Liver (tissue), 9 donors: ENCODE data around the gene CYP2W1. TPM values are rescaled to one million over a fixed set of nuclear protein-coding genes. Genes with fewer than 3 reads are reported as not detected.

Source experiments
- DNase-seq: peaks from one replicate; pipeline ENCODE4 v3.0.0-alpha.2; 2017; ENCODE audit warnings: low spot score
- H3K27ac ChIP-seq, 2 donors: one replicate each; pipeline ENCODE4 v1.7.0; 2013; ENCODE audit warnings: inconsistent platforms in 2 of 2, low read length in 2 of 2, control low read depth in 1 of 2, low read depth in 1 of 2, mild to moderate bottlenecking in 1 of 2
- H3K27me3 ChIP-seq, 4 donors: one replicate each; pipeline versions ENCODE4 v1.6.1 to v1.7.0; 2013; ENCODE audit warnings: low read length in 3 of 4, inconsistent platforms in 1 of 4, mild to moderate bottlenecking in 1 of 4, moderate library complexity in 1 of 4; ENCODE audit not compliant: control insufficient read depth in 4 of 4, insufficient read depth in 4 of 4
- H3K36me3 ChIP-seq, 4 donors: one replicate each; pipeline versions ENCODE4 v1.6.1 to v1.7.0; 2013; ENCODE audit warnings: low read length in 3 of 4, mild to moderate bottlenecking in 3 of 4, low read depth in 1 of 4, moderate library complexity in 1 of 4; ENCODE audit not compliant: control insufficient read depth in 4 of 4, insufficient read depth in 3 of 4
- H3K4me1 ChIP-seq, 4 donors: one replicate each; pipeline versions ENCODE4 v1.6.1 to v1.7.0; 2013; ENCODE audit warnings: low read length in 3 of 4, mild to moderate bottlenecking in 3 of 4, moderate library complexity in 1 of 4; ENCODE audit not compliant: control insufficient read depth in 4 of 4, insufficient read depth in 4 of 4
- H3K4me3 ChIP-seq, 3 donors: one replicate each; pipeline versions ENCODE4 v1.6.1 to v1.7.0; 2013; ENCODE audit warnings: low read length in 3 of 3, control low read depth in 1 of 3, low read depth in 1 of 3, mild to moderate bottlenecking in 1 of 3
- H3K9ac ChIP-seq, 2 donors: one replicate each; pipeline ENCODE4 v1.7.0; 2013; ENCODE audit warnings: low read length in 2 of 2, mild to moderate bottlenecking in 2 of 2, moderate library complexity in 2 of 2, control low read depth in 1 of 2, low read depth in 1 of 2
- H3K9me3 ChIP-seq, 4 donors: one replicate each; pipeline versions ENCODE4 v1.6.1 to v1.7.0; 2013; ENCODE audit warnings: low read length in 3 of 4; ENCODE audit not compliant: control insufficient read depth in 4 of 4
- ATF3 ChIP-seq: IDR thresholded peaks from 2 replicates; pipeline ENCODE4 v1.6.1; 2016; ENCODE audit warnings: antibody characterized with exemption
- CTCF ChIP-seq: fragments of 150-350 bp; IDR thresholded peaks from 2 replicates; pipeline ENCODE4 v1.5.1; 2017; ENCODE audit warnings: improper control_type of control experiment, low read depth, low read length; ENCODE audit not compliant: missing input control
- EGR1 ChIP-seq, 2 donors: IDR thresholded peaks; 2 replicates each; pipeline ENCODE4 v1.6.1; 2016 to 2018; ENCODE audit warnings: antibody characterized with exemption in 2 of 2, low read depth in 2 of 2
- FOXA1 ChIP-seq: IDR thresholded peaks from 2 replicates; pipeline ENCODE4 v1.6.1; 2016; ENCODE audit warnings: antibody characterized with exemption
- FOXA2 ChIP-seq: IDR thresholded peaks from 2 replicates; pipeline ENCODE4 v1.6.1; 2016; ENCODE audit warnings: antibody characterized with exemption
- GABPA ChIP-seq, 2 donors: IDR thresholded peaks in 1 of 2; conservative IDR thresholded peaks in 1 of 2; 2 replicates each; pipeline ENCODE4 v1.6.1; 2016; ENCODE audit warnings: antibody characterized with exemption in 2 of 2, mild to moderate bottlenecking in 1 of 2, moderate library complexity in 1 of 2
- HNF4A ChIP-seq, 2 donors: conservative IDR thresholded peaks; 2 replicates each; pipeline ENCODE4 v1.6.1; 2016; ENCODE audit warnings: antibody characterized with exemption in 2 of 2, mild to moderate bottlenecking in 2 of 2
- HNF4G ChIP-seq: IDR thresholded peaks from 2 replicates; pipeline ENCODE4 v1.6.1; 2016; ENCODE audit warnings: antibody characterized with exemption
- JUND ChIP-seq, 2 donors: IDR thresholded peaks; 2 replicates each; pipeline ENCODE4 v1.6.1; 2016; ENCODE audit warnings: antibody characterized with exemption in 2 of 2
- MAX ChIP-seq: IDR thresholded peaks from 2 replicates; pipeline ENCODE4 v1.6.1; 2016; ENCODE audit warnings: antibody characterized with exemption
- NR2F2 ChIP-seq: IDR thresholded peaks from 2 replicates; pipeline ENCODE4 v1.6.1; 2016; ENCODE audit warnings: antibody characterized with exemption
- RAD21 ChIP-seq, 2 donors: IDR thresholded peaks; 2 replicates each; pipeline ENCODE4 v1.6.1; 2016; ENCODE audit warnings: antibody characterized with exemption in 2 of 2, mild to moderate bottlenecking in 2 of 2
- REST ChIP-seq: IDR thresholded peaks from 2 replicates; pipeline ENCODE4 v1.6.1; 2016; ENCODE audit warnings: antibody characterized with exemption, mild to moderate bottlenecking
- RXRA ChIP-seq, 2 donors: IDR thresholded peaks; 2 replicates each; pipeline ENCODE4 v1.6.1; 2017 to 2018; ENCODE audit warnings: antibody characterized with exemption in 2 of 2, mild to moderate bottlenecking in 1 of 2
- SP1 ChIP-seq: IDR thresholded peaks from 2 replicates; pipeline ENCODE4 v1.6.1; 2018; ENCODE audit warnings: antibody characterized with exemption, mild to moderate bottlenecking
- TAF1 ChIP-seq: conservative IDR thresholded peaks from 2 replicates; pipeline ENCODE4 v1.6.1; 2016; ENCODE audit warnings: antibody characterized with exemption, mild to moderate bottlenecking
- YY1 ChIP-seq: IDR thresholded peaks from 2 replicates; pipeline ENCODE4 v1.6.1; 2016; ENCODE audit warnings: antibody characterized with exemption, mild to moderate bottlenecking
- WGBS: extraction: QIAGEN DNeasy Blood & Tissue Kit; methylation state at CpG from one replicate; pipeline ENCODE4 v1.1.7; 2013; 5-methylcytosine and 5-hydroxymethylcytosine counted together
- polyA plus RNA-seq, 2 donors: library from polyadenylated mRNA; stranded (reverse) in 1 of 2; unstranded in 1 of 2; fragments of 200-250 nt in 1 of 2; fragments of >200 nt in 1 of 2; fragmentation: Nextera tagmentation in 1 of 2; extraction: Ambion mirVana in 1 of 2; gene quantifications; one replicate each; pipeline versions ENCODE4 v1.2.1 to v1.2.3, GENCODE V29; 2013 to 2015
- total RNA-seq, 2 donors: library from RNA; depleted of rRNA; stranded (reverse); fragments of >200 nt; gene quantifications; one replicate each; pipeline ENCODE4 v1.2.3, GENCODE V29; 2014
- TF ChIP-seq, protein P1 (sequence below): IDR thresholded peaks from 2 replicates; pipeline ENCODE4 v1.6.1; 2016; ENCODE audit warnings: antibody characterized with exemption
- donor health status: healthy.
- donor health status: healthy.
- donor health status: healthy.
- donor health status: healthy.
- donor health status: healthy.

Gene CYP2W1
- total and polyA plus RNA-seq, 4 donors: 0.28 TPM; not detected in 3

- H3K27ac ChIP-seq: peak overlapping the region in 1 of 2 donors; percentile 79
- no peaks in the 10 kb centered on the region for H3K9me3 ChIP-seq
- no peak for TF ChIP-seq ATF3
- peaks cover 8 to 37% (median 19%) of the 10 kb centered on the region in 4 donors for H3K4me1 ChIP-seq
- H3K4me3 ChIP-seq: no peak overlapping the region
- H3K27me3 ChIP-seq: no peaks in the 10 kb centered on the region
- DNase-seq: no peak
- peaks cover 0 to 3% (median under 1%) of the 10 kb centered on the region in 4 donors for H3K36me3 ChIP-seq
- no peak overlapping the region for H3K9ac ChIP-seq
- 65% methylated on average over 7 of the region's 7 CpGs for WGBS
Observed at GRCh38 chr7:978049-978346, 5.0 kb upstream of the CYP2W1 start.

DNA sequence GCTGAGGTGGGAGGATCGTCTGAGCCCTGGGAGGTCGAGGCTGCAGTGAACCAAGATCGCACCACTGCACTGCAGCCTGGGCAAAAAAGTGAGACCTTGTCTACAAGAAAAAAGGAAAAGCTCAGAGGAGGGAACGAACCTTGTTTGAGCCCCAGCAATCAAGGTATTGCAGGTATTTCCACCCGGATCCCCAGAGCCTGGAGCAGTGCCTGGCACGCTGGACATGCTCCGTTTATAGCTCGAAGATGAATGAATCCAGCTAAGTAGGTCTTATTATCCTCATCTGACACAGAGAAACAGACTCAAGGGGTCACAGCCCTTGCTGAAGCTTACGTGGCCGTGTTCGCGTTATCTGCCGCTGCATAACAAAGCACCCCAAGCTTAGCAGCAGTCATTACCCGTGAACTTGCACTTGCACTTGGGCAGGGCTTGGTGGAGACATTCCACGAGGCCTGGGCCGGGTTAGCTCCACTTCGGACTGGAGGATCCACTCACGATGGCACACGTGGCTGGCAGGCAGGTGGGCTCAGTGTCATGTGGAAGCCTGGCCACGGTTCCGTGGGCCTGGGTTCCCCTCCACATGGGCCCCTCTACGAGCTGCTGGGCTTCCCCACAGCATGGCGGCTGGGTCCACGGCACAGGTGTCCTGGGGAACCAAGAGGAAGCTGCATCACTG is 4.4 kb upstream of the CYP2W1 start:
- Histone ChIP-seq H3K9me3 (no peaks in the 10 kb centered on the region), H3K36me3 (no peaks in the 10 kb centered on the region), H3K27ac (no peak overlapping the region), H3K9ac (no peak overlapping the region), H3K27me3 (no peaks in the 10 kb centered on the region), H3K4me3 (no peak overlapping the region), H3K4me1 (peaks cover 6 to 31% (median 15%) of the 10 kb centered on the region in 4 donors)
- 90% methylated on average over 24 of the region's 24 CpGs for WGBS
- no peak for DNase-seq
- TF ChIP-seq YY1: no peak
- TF ChIP-seq HNF4A (conservative IDR thresholded peaks at IDR 0.05): no peak
- TF ChIP-seq REST: no peak
- TF ChIP-seq FOXA2: no peak
- TF ChIP-seq CTCF: no peak
- TF ChIP-seq JUND (IDR thresholded peaks at IDR 0.05): no peak
- TF ChIP-seq, protein P1, sequence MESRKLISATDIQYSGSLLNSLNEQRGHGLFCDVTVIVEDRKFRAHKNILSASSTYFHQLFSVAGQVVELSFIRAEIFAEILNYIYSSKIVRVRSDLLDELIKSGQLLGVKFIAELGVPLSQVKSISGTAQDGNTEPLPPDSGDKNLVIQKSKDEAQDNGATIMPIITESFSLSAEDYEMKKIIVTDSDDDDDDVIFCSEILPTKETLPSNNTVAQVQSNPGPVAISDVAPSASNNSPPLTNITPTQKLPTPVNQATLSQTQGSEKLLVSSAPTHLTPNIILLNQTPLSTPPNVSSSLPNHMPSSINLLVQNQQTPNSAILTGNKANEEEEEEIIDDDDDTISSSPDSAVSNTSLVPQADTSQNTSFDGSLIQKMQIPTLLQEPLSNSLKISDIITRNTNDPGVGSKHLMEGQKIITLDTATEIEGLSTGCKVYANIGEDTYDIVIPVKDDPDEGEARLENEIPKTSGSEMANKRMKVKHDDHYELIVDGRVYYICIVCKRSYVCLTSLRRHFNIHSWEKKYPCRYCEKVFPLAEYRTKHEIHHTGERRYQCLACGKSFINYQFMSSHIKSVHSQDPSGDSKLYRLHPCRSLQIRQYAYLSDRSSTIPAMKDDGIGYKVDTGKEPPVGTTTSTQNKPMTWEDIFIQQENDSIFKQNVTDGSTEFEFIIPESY: no peak
- TF ChIP-seq GABPA (IDR thresholded peaks at IDR 0.05 in 1 of 2, conservative IDR thresholded peaks at IDR 0.05 in 1 of 2): no peak
- no peak for TF ChIP-seq NR2F2
- no peak for TF ChIP-seq FOXA1
- TF ChIP-seq RAD21 (IDR thresholded peaks at IDR 0.05): no peak
- TF ChIP-seq TAF1: no peak
- no peak for TF ChIP-seq HNF4G
- no peak for TF ChIP-seq MAX
- TF ChIP-seq RXRA (IDR thresholded peaks at IDR 0.05): no peak
- no peak for TF ChIP-seq SP1
- no peak for TF ChIP-seq ATF3
- TF ChIP-seq EGR1 (IDR thresholded peaks at IDR 0.05; ENCODE audit: low read depth in 2 of 2): no peak
